IMR-90 (cell line): ENCODE measurements around the gene XRCC3. TPM values are rescaled to one million over a fixed set of nuclear protein-coding genes. Genes with fewer than 3 reads are reported as not detected.

Experiments
- ATAC-seq: fragments of 200-7000 bp; cut with Tn5 transposase; 2 replicates; pipeline ENCODE4 v1.9.1; 2020; ENCODE audit warnings: low read depth, mild to moderate bottlenecking, moderate library complexity
- BruUV-seq: library from RNA; stranded (reverse); fragments of 400-500 nt; replicated peaks from 2 replicates; lab custom pipeline; 2021; lab: Mats Ljungman, UMichigan
- CTCF ChIA-PET: fragments of 300-600 bp; formaldehyde crosslinking; extraction: SDS; loops from one replicate; lab custom pipeline; 2021; ENCODE audit warnings: antibody characterized with exemption; lab: Yijun Ruan, JAX
- POLR2A ChIA-PET: fragments of 300-600 bp; sonication (Branson Sonifier 250); formaldehyde crosslinking; loops from one replicate; lab custom pipeline; 2022; ENCODE audit warnings: antibody characterized with exemption; ENCODE audit not compliant: unreplicated experiment; lab: Charles Lee
- DNase-seq: peaks from one replicate; pipeline ENCODE4 v3.0.0; 2013
- H2AFZ ChIP-seq: replicated peaks from 2 replicates; pipeline ENCODE3; 2013; ENCODE audit warnings: low read length, mild to moderate bottlenecking; ENCODE audit not compliant: poor library complexity
- H2AK5ac ChIP-seq: 2 replicates; pipeline ENCODE4 v1.6.1; 2013; ENCODE audit warnings: low read depth, low read length, inconsistent platforms
- H2AK9ac ChIP-seq: replicated peaks from 2 replicates; pipeline ENCODE3; 2013; ENCODE audit warnings: mild to moderate bottlenecking, low read depth, low read length, moderate library complexity; ENCODE audit not compliant: poor library complexity
- H2BK120ac ChIP-seq: 2 replicates; pipeline ENCODE4 v1.6.1; 2013; ENCODE audit warnings: low read depth, low read length, inconsistent platforms
- H2BK15ac ChIP-seq: 3 replicates; pipeline ENCODE4 v1.6.1; 2013; ENCODE audit warnings: low read depth, low read length, inconsistent platforms
- H2BK20ac ChIP-seq: 2 replicates; pipeline ENCODE4 v1.6.1; 2013; ENCODE audit warnings: low read depth, mild to moderate bottlenecking, inconsistent platforms, low read length, moderate library complexity
- H2BK5ac ChIP-seq: 2 replicates; pipeline ENCODE4 v1.6.1; 2013; ENCODE audit warnings: mild to moderate bottlenecking, low read depth, low read length, inconsistent platforms; ENCODE audit not compliant: poor library complexity, severe bottlenecking
- H3K14ac ChIP-seq: replicated peaks from 2 replicates; pipeline ENCODE4 v1.6.1; 2013; ENCODE audit warnings: low read depth, low read length, inconsistent platforms
- H3K18ac ChIP-seq: 2 replicates; pipeline ENCODE4 v1.6.1; 2013; ENCODE audit warnings: low read depth, low read length, control low read depth
- H3K23ac ChIP-seq: 2 replicates; pipeline ENCODE4 v1.6.1; 2013; ENCODE audit warnings: low read depth, low read length, inconsistent platforms
- H3K27ac ChIP-seq: 2 replicates; pipeline ENCODE4 v1.5.1; 2013; ENCODE audit warnings: mild to moderate bottlenecking, control low read depth, low read length; ENCODE audit not compliant: insufficient read depth
- H3K27me3 ChIP-seq: 2 replicates; pipeline ENCODE4 v1.6.1; 2013; ENCODE audit warnings: low read length; ENCODE audit not compliant: control insufficient read depth, insufficient read depth
- H3K36me3 ChIP-seq: 2 replicates; pipeline ENCODE4 v1.6.1; 2013; ENCODE audit warnings: low read length, mixed read lengths; ENCODE audit not compliant: control insufficient read depth, insufficient read depth
- H3K4ac ChIP-seq: 2 replicates; pipeline ENCODE4 v1.6.1; 2013; ENCODE audit warnings: low read depth, low read length, inconsistent platforms
- H3K4me1 ChIP-seq: 2 replicates; pipeline ENCODE4 v1.6.1; 2013; ENCODE audit warnings: low read length, mixed read lengths; ENCODE audit not compliant: control insufficient read depth, insufficient read depth
- H3K4me2 ChIP-seq: 2 replicates; pipeline ENCODE4 v1.6.1; 2013; ENCODE audit warnings: low read depth, mild to moderate bottlenecking, control low read depth, low read length, moderate library complexity
- H3K4me3 ChIP-seq: 2 replicates; pipeline ENCODE4 v1.5.1; 2013; ENCODE audit warnings: low read depth, mild to moderate bottlenecking, control low read depth, low read length, moderate library complexity; ENCODE audit not compliant: insufficient read depth
- H3K56ac ChIP-seq: 2 replicates; pipeline ENCODE4 v1.6.1; 2013; ENCODE audit warnings: low read length, inconsistent platforms; ENCODE audit not compliant: insufficient read depth; ENCODE audit errors: extremely low read depth
- H3K79me1 ChIP-seq, 2 experiments: 2 replicates each; pipeline ENCODE4 v1.6.1; 2013; ENCODE audit warnings: low read length in 2 of 2, inconsistent platforms in 1 of 2, low read depth in 1 of 2
- H3K9ac ChIP-seq: 2 replicates; pipeline ENCODE4 v1.6.1; 2013; ENCODE audit warnings: low read depth, low read length, control low read depth
- H3K9me1 ChIP-seq: 2 replicates; pipeline ENCODE4 v1.6.1; 2013; ENCODE audit warnings: low read length, inconsistent platforms; ENCODE audit not compliant: insufficient read depth
- H3K9me3 ChIP-seq: 2 replicates; pipeline ENCODE4 v1.6.1; 2013; ENCODE audit warnings: low read length; ENCODE audit not compliant: control insufficient read depth, insufficient read depth
- H4K20me1 ChIP-seq: 2 replicates; pipeline ENCODE4 v1.6.1; 2013; ENCODE audit warnings: low read length, inconsistent platforms; ENCODE audit not compliant: insufficient read depth
- H4K5ac ChIP-seq: 2 replicates; pipeline ENCODE4 v1.6.1; 2013; ENCODE audit warnings: mild to moderate bottlenecking, low read depth, low read length, control low read depth
- H4K8ac ChIP-seq, 2 experiments: 2 replicates each; pipeline ENCODE4 v1.6.1; 2013; ENCODE audit warnings: low read depth in 2 of 2, low read length in 2 of 2, control low read depth in 1 of 2, inconsistent platforms in 1 of 2
- H4K91ac ChIP-seq: 2 replicates; pipeline ENCODE4 v1.6.1; 2013; ENCODE audit warnings: low read depth, low read length, inconsistent platforms; ENCODE audit not compliant: insufficient read depth
- BHLHE40 ChIP-seq: fragments of 150-350 bp; IDR thresholded peaks from 2 replicates; pipeline ENCODE4 v1.6.1; 2016; ENCODE audit warnings: mild to moderate bottlenecking, low read depth, low read length
- CEBPB ChIP-seq: IDR thresholded peaks from 2 replicates; pipeline ENCODE4 v1.6.1; 2012; ENCODE audit warnings: low read depth, low read length, improper control_type of control experiment
- CHD1 ChIP-seq: IDR thresholded peaks from 2 replicates; pipeline ENCODE4 v1.6.1; 2012; ENCODE audit warnings: low read depth, low read length, improper control_type of control experiment
- CTCF ChIP-seq: conservative IDR thresholded peaks from 2 replicates; pipeline ENCODE4 v1.5.1; 2012; ENCODE audit warnings: mild to moderate bottlenecking, low read depth, low read length, improper control_type of control experiment
- FOS ChIP-seq: fragments of 150-350 bp; IDR thresholded peaks from 2 replicates; pipeline ENCODE4 v1.6.1; 2016; ENCODE audit warnings: low read depth, low read length
- MAFK ChIP-seq: IDR thresholded peaks from 2 replicates; pipeline ENCODE4 v1.6.1; 2012; ENCODE audit warnings: low read depth, low read length, improper control_type of control experiment
- MAZ ChIP-seq: IDR thresholded peaks from 2 replicates; pipeline ENCODE4 v1.6.1; 2012; ENCODE audit warnings: low read depth, mild to moderate bottlenecking, low read length, improper control_type of control experiment, moderate library complexity, borderline replicate concordance
- MXI1 ChIP-seq: IDR thresholded peaks from 2 replicates; pipeline ENCODE4 v1.6.1; 2012; ENCODE audit warnings: low read depth, mild to moderate bottlenecking, low read length, moderate library complexity, borderline replicate concordance
- NFE2L2 ChIP-seq: fragments of 150-350 bp; IDR thresholded peaks from 2 replicates; pipeline ENCODE4 v1.6.1; 2016; ENCODE audit warnings: low read depth, mild to moderate bottlenecking, low read length
- POLR2A ChIP-seq: IDR thresholded peaks from 2 replicates; pipeline ENCODE4 v1.6.1; 2012; ENCODE audit warnings: mild to moderate bottlenecking, low read depth, low read length
- RAD21 ChIP-seq: IDR thresholded peaks from 2 replicates; pipeline ENCODE4 v1.6.1; 2012; ENCODE audit warnings: low read length, improper control_type of control experiment
- RCOR1 ChIP-seq: IDR thresholded peaks from 2 replicates; pipeline ENCODE4 v1.6.1; 2012; ENCODE audit warnings: mild to moderate bottlenecking, low read length, improper control_type of control experiment; ENCODE audit not compliant: insufficient replicate concordance
- RFX5 ChIP-seq: IDR thresholded peaks from 2 replicates; pipeline ENCODE4 v1.8.0; 2012; ENCODE audit warnings: low read depth, mild to moderate bottlenecking, low read length, moderate library complexity
- SMC3 ChIP-seq: fragments of 150-350 bp; IDR thresholded peaks from 2 replicates; pipeline ENCODE4 v1.6.1; 2016; ENCODE audit warnings: low read depth, mild to moderate bottlenecking, antibody characterized with exemption, low read length, moderate library complexity
- WGBS, 2 experiments: methylation state at CpG; one replicate each; pipeline versions ENCODE4 v1.1.5 to v1.1.7; 2013; ENCODE audit warnings: missing lambda C conversion rate in 2 of 2; ENCODE audit not compliant: insufficient read length in 1 of 2; ENCODE audit errors: extremely low coverage in 2 of 2; 5-methylcytosine and 5-hydroxymethylcytosine counted together
- dilution Hi-C: fragments of 300-500 bp; cut with HindIII; formaldehyde crosslinking; loops from one replicate; pipeline ENCODE4 v1.14.3; 2018; ENCODE audit warnings: low sequenced_read_pairs; ENCODE audit not compliant: unreplicated experiment
- in situ Hi-C: fragments of 300-500 bp; cut with MboI; formaldehyde crosslinking; loops from 3 replicates; pipeline ENCODE4 v1.14.3; 2019; ENCODE audit warnings: low sequenced_read_pairs, inconsistent platforms, mixed read lengths
- intact Hi-C: fragments of 100-400 bp; cut with micrococcal nuclease; formaldehyde crosslinking; loops from 2 replicates; pipeline ENCODE4 v1.10.0; 2022
- polyA plus RNA-seq, 3 experiments: library from polyadenylated mRNA; depleted of rRNA; stranded (reverse); fragments of >200 nt; gene quantifications; 2 replicates each; pipeline ENCODE4 v1.2.3, GENCODE V29; 2012; ENCODE audit warnings: low replicate concordance in 1 of 3
- total RNA-seq: library from RNA; depleted of rRNA; stranded (reverse); fragments of >200 nt; gene quantifications from 2 replicates; pipeline ENCODE4 v1.2.3, GENCODE V29; 2012
- TF ChIP-seq, protein P1 (sequence below): fragments of 150-350 bp; IDR thresholded peaks from 2 replicates; pipeline ENCODE4 v1.6.1; 2016; ENCODE audit warnings: low read depth, mild to moderate bottlenecking, low read length, moderate library complexity, borderline replicate concordance

Gene XRCC3
- total and polyA plus RNA-seq, 2 of the 4 experiments (the other 2 are of a cell fraction): 8.1 to 9.5 TPM

GRCh38 chr14:103663506-103663905 lies 51.7 kb downstream of the XRCC3 start:
- H2AK9ac ChIP-seq: peak overlapping the region; percentile 98
- peaks cover 18% of the 10 kb centered on the region for H3K4me1 ChIP-seq
- peaks cover 20% of the 10 kb centered on the region for H3K9me1 ChIP-seq
- H2BK5ac ChIP-seq: peak overlapping the region; percentile 99
- 79% methylated on average over 5 of the region's 13 CpGs; no CpG with 5 or more reads in 1 of the 2 experiments for WGBS, 2 experiments
- peak overlapping the region; percentile 80 for H3K23ac ChIP-seq
- H2BK15ac ChIP-seq: peak overlapping the region; percentile 77; the same call in 2 of the 3 replicates
- H3K79me1 ChIP-seq: peaks cover 37 to 76% of the 10 kb centered on the region in 2 experiments
- intact Hi-C loops (no loop called here), dilution Hi-C loops (no loop called here), in situ Hi-C loops (no loop called here)
- H3K56ac ChIP-seq: peak overlapping the region; percentile 50
- H3K14ac ChIP-seq: peak overlapping the region; percentile 76
- ATAC-seq (peak; percentile 9), DNase-seq (no peak)
- no TSS peak for BruUV-seq
- H3K9ac ChIP-seq: peak overlapping the region; percentile 21
- H2AFZ ChIP-seq: peak overlapping the region; percentile 21
- H4K91ac ChIP-seq: peak overlapping the region; percentile 94
- ChIA-PET POLR2A (no interaction called here), CTCF (no interaction called here)
- H2AK5ac ChIP-seq: peak overlapping the region; percentile 93
- no peak overlapping the region for H3K4me3 ChIP-seq
- H3K4me2 ChIP-seq: 0 out of 2 replicates have a peak overlapping the region, but pooled peaks have one; percentile 29
- H4K8ac ChIP-seq: peak overlapping the region; percentile 61 to 89; a peak in 3 of 4 replicates
- H3K4ac ChIP-seq: peak overlapping the region; percentile 97
- TF ChIP-seq MXI1 (no peak), SMC3 (no peak), CEBPB (no peak), MAFK (no peak), CTCF (no peak), RAD21 (no peak), RCOR1 (no peak), MAZ (no peak), FOS (no peak), BHLHE40 (no peak), NFE2L2 (no peak), CHD1 (no peak), POLR2A (no peak), RFX5 (no peak)
- TF ChIP-seq, protein P1, sequence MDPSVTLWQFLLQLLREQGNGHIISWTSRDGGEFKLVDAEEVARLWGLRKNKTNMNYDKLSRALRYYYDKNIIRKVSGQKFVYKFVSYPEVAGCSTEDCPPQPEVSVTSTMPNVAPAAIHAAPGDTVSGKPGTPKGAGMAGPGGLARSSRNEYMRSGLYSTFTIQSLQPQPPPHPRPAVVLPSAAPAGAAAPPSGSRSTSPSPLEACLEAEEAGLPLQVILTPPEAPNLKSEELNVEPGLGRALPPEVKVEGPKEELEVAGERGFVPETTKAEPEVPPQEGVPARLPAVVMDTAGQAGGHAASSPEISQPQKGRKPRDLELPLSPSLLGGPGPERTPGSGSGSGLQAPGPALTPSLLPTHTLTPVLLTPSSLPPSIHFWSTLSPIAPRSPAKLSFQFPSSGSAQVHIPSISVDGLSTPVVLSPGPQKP: no peak
- H3K27me3 ChIP-seq: no peaks in the 10 kb centered on the region
- H3K9me3 ChIP-seq: no peaks in the 10 kb centered on the region
- H2BK20ac ChIP-seq: peak overlapping the region; percentile 88
- peak overlapping the region; percentile 96 for H2BK120ac ChIP-seq
- peaks cover 20% of the 10 kb centered on the region for H4K20me1 ChIP-seq
- H3K36me3 ChIP-seq: peaks cover 49% of the 10 kb centered on the region
- H4K5ac ChIP-seq: peak overlapping the region; percentile 93
- H3K27ac ChIP-seq: peak overlapping the region; percentile 85
- H3K18ac ChIP-seq: peak overlapping the region; percentile 95
